ENCODE data around the gene PARD3B.

PARD3B gene

DNA sequence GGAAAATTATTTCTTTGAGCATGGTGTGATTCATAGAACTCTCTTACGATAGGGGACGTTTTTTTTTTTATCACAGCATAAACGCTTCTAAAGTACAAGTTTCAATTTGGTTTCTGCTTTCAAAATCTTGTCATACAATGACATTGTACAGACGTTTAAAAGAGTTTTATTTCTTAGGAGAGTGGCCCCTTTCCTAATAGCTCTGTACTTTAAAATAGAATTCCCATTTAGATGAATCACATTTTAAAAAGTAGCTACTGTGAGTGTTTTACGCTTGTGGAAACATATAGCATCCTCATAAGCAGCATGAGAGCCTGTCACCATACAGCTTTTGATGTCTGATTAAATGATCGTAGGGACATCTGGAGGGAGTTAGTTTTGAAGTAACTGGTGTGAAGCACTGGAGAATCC is 510.9 kb downstream of the PARD3B start:
- H3K9me3 ChIP-seq (ENCODE audit: insufficient read depth, low read length, severe bottlenecking): no peaks in the 10 kb centered on the region
- no peaks in the 10 kb centered on the region for H3K36me3 ChIP-seq (ENCODE audit: insufficient read depth, low read length)
- no peaks in the 10 kb centered on the region for H3K4me1 ChIP-seq (ENCODE audit: insufficient read depth, low read length)
- no peak overlapping the region for H3K4me3 ChIP-seq (ENCODE audit: low read depth in 1 of 2, low read length in 2 of 2)
- no peak overlapping the region for H3K4me2 ChIP-seq (ENCODE audit: insufficient read depth, low read length)
- no peaks in the 10 kb centered on the region for H3K27me3 ChIP-seq (ENCODE audit: insufficient read depth, low read length, poor library complexity)
- H3K79me2 ChIP-seq (ENCODE audit: insufficient read depth, low read length): no peaks in the 10 kb centered on the region
- ATAC-seq (ENCODE audit: insufficient read depth, low read depth) (no peak), DNase-seq (no peak)
- no peak overlapping the region for H3K27ac ChIP-seq (ENCODE audit: low read length)
- H2AFZ ChIP-seq (ENCODE audit: low read depth, low read length): no peak overlapping the region
- H4K20me1 ChIP-seq (ENCODE audit: insufficient read depth, low read length): no peaks in the 10 kb centered on the region
- no peak for TF ChIP-seq CTCF (IDR thresholded peaks at IDR 0.05; ENCODE audit: borderline replicate concordance, extremely low read depth, low read length, poor library complexity, severe bottlenecking)
- no peak overlapping the region for H3K9ac ChIP-seq (ENCODE audit: low read depth, low read length)

DNA sequence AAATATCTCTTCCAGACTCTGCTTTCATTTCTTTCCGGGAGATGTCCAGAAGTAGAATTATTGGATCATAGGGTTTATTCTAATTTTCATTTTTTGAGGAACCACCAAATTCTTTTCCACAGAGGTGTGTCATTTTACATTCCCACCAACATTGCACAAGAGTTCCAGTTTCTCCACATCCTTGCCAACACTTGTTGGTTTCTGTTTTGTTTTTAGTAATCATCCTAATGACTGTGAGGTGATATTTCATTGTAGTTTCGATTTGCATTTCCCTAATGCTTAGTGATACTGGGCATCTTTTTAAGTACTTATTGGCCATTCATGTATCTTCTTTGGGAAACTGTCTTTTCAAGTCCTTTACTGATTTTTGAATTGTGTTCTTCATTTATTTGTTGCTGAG is 513.1 kb downstream of the PARD3B start:
- H3K9me3 ChIP-seq (ENCODE audit: insufficient read depth, low read length, severe bottlenecking): no peaks in the 10 kb centered on the region
- no peaks in the 10 kb centered on the region for H4K20me1 ChIP-seq (ENCODE audit: insufficient read depth, low read length)
- H3K9ac ChIP-seq (ENCODE audit: low read depth, low read length): no peak overlapping the region
- H3K27ac ChIP-seq (ENCODE audit: low read length): no peak overlapping the region
- DNase-seq: no peak
- H3K4me3 ChIP-seq (ENCODE audit: low read depth in 1 of 2, low read length in 2 of 2): no peak overlapping the region
- no peak for ATAC-seq (ENCODE audit: insufficient read depth, low read depth)
- no peaks in the 10 kb centered on the region for H3K79me2 ChIP-seq (ENCODE audit: insufficient read depth, low read length)
- TF ChIP-seq CTCF (IDR thresholded peaks at IDR 0.05; ENCODE audit: borderline replicate concordance, extremely low read depth, low read length, poor library complexity, severe bottlenecking) (no peak), EZH2 (IDR thresholded peaks at IDR 0.05; ENCODE audit: borderline replicate concordance, low read depth, low read length, severe bottlenecking) (no peak)
- no peaks in the 10 kb centered on the region for H3K36me3 ChIP-seq (ENCODE audit: insufficient read depth, low read length)
- H2AFZ ChIP-seq (ENCODE audit: low read depth, low read length): no peak overlapping the region
- H3K4me2 ChIP-seq (ENCODE audit: insufficient read depth, low read length): no peak overlapping the region
- no peaks in the 10 kb centered on the region for H3K27me3 ChIP-seq (ENCODE audit: insufficient read depth, low read length, poor library complexity)
- H3K4me1 ChIP-seq (ENCODE audit: insufficient read depth, low read length): no peaks in the 10 kb centered on the region

DNA sequence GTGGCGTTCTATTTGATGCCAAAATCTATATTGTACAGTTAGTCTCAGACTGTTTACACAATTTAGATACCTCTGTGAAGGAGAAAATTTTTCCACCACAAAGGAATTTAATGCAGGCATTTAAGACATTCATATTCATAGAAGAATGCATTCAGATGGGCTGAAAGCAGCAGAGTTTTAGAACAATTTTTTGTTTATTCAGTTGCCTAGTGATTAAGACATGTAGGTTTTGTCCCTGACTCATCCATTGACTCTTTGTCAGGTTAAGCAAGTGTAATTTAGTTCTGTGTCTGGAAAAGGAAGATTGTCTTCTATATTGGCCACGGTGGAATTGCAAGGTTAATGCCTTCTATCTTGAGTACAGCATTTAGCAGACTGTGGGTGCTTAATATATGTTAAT is 515.0 kb downstream of the PARD3B start:
- DNase-seq: no peak
- H2AFZ ChIP-seq (ENCODE audit: low read depth, low read length): no peak overlapping the region

More for the DNA sequence above, 515.0 kb downstream of the PARD3B start:
- H3K27me3 ChIP-seq (ENCODE audit: insufficient read depth, low read length, poor library complexity): no peaks in the 10 kb centered on the region
- no peaks in the 10 kb centered on the region for H3K79me2 ChIP-seq (ENCODE audit: insufficient read depth, low read length)
- H4K20me1 ChIP-seq (ENCODE audit: insufficient read depth, low read length): no peaks in the 10 kb centered on the region
- no peak overlapping the region for H3K27ac ChIP-seq (ENCODE audit: low read length)
- no peak overlapping the region for H3K4me2 ChIP-seq (ENCODE audit: insufficient read depth, low read length)
- H3K9ac ChIP-seq (ENCODE audit: low read depth, low read length): no peak overlapping the region
- TF ChIP-seq EZH2 (IDR thresholded peaks at IDR 0.05; ENCODE audit: borderline replicate concordance, low read depth, low read length, severe bottlenecking) (no peak), CTCF (IDR thresholded peaks at IDR 0.05; ENCODE audit: borderline replicate concordance, extremely low read depth, low read length, poor library complexity, severe bottlenecking) (no peak)
- ATAC-seq (ENCODE audit: insufficient read depth, low read depth): no peak
- no peak overlapping the region for H3K4me3 ChIP-seq (ENCODE audit: low read depth in 1 of 2, low read length in 2 of 2)
- no peaks in the 10 kb centered on the region for H3K36me3 ChIP-seq (ENCODE audit: insufficient read depth, low read length)
- no peaks in the 10 kb centered on the region for H3K9me3 ChIP-seq (ENCODE audit: insufficient read depth, low read length, severe bottlenecking)
- no peaks in the 10 kb centered on the region for H3K4me1 ChIP-seq (ENCODE audit: insufficient read depth, low read length)

All from DND-41 (cell line).